K562 (cell line): ENCODE measurements around the gene SULT6B1. TPM values are rescaled to one million over a fixed set of nuclear protein-coding genes. Genes with fewer than 3 reads are reported as not detected.
"Not testable (repeated sequence)": the region's sequence is repeated elsewhere in the genome, so short reads cannot be mapped to it uniquely, and the experiment has no call there.

Source experiments
- ATAC-seq: fragments of 200-7000 bp; cut with Tn5 transposase; 3 replicates; pipeline ENCODE4 v1.9.1; 2020; ENCODE audit warnings: moderate library complexity
- BruUV-seq: library from RNA; stranded (reverse); fragments of 400-500 nt; replicated peaks from 2 replicates; lab custom pipeline; 2021; lab: Mats Ljungman, UMichigan
- CTCF ChIA-PET: fragments of 300-600 bp; formaldehyde crosslinking; extraction: SDS; loops from one replicate; lab custom pipeline; 2021; ENCODE audit warnings: low intra/inter-chr PET ratio; lab: Yijun Ruan, JAX
- POLR2A ChIA-PET: fragments of 300-600, 350-650 bp; sonication (Branson Sonifier 250); formaldehyde crosslinking; extraction: SDS; loops from one replicate; lab custom pipeline; 2021; ENCODE audit warnings: antibody characterized with exemption, inconsistent platforms; lab: Yijun Ruan, JAX
- DNase-seq, 4 experiments: peaks; one replicate each; pipeline versions ENCODE4 v3.0.0 to v3.0.0-alpha.2; 2011 to 2018; ENCODE audit warnings: low spot score in 3 of 4, mixed read lengths in 3 of 4; ENCODE audit errors: extremely low read depth in 1 of 4
- FAIRE-seq: peaks from 2 replicates; lab custom pipeline; 2011; peaks lifted over from hg19 to GRCh38; lab: Jason Lieb, UNC
- H2AFZ ChIP-seq: 2 replicates; pipeline ENCODE4 v1.6.0; 2011; ENCODE audit warnings: low read depth, low read length, control low read depth, inconsistent platforms
- H3K27ac ChIP-seq: fragments of 200-600 bp; 3 replicates; pipeline ENCODE4 v1.8.0; 2011; ENCODE audit warnings: low read depth, mild to moderate bottlenecking, control low read depth, inconsistent platforms, low read length, moderate library complexity, mixed read lengths; ENCODE audit errors: extremely low read depth
- H3K27me3 ChIP-seq, 2 experiments: fragments of 300-600 bp in 1 of 2; 2 replicates in 1 of 2; 3 replicates in 1 of 2; pipeline versions ENCODE4 v1.6.0 to v1.8.0; 2011; ENCODE audit warnings: inconsistent platforms in 2 of 2, low read length in 2 of 2, mild to moderate bottlenecking in 1 of 2, mixed read lengths in 1 of 2, moderate library complexity in 1 of 2; ENCODE audit not compliant: control insufficient read depth in 2 of 2, insufficient read depth in 2 of 2
- H3K36me3 ChIP-seq: fragments of 300-600 bp; 3 replicates; pipeline ENCODE4 v1.8.0; 2011; ENCODE audit warnings: mild to moderate bottlenecking, low read length, inconsistent platforms; ENCODE audit not compliant: control insufficient read depth, insufficient read depth
- H3K4me1 ChIP-seq, 2 experiments: fragments of 200-600 bp in 1 of 2; replicated peaks in 1 of 2; 2 replicates in 1 of 2; 3 replicates in 1 of 2; pipeline versions ENCODE4 v1.5.1 to v1.8.0; 2011; ENCODE audit warnings: inconsistent platforms in 2 of 2, low read length in 2 of 2, mild to moderate bottlenecking in 1 of 2, mixed read lengths in 1 of 2, moderate library complexity in 1 of 2; ENCODE audit not compliant: control insufficient read depth in 2 of 2, insufficient read depth in 2 of 2
- H3K4me2 ChIP-seq: 2 replicates; pipeline ENCODE4 v1.6.1; 2011; ENCODE audit warnings: low read length, control low read depth, inconsistent platforms, mixed read lengths; ENCODE audit not compliant: insufficient read depth
- H3K4me3 ChIP-seq: fragments of 200-600 bp; sonication (generic), shearing (Covaris generic); 2 replicates; pipeline ENCODE4 v1.5.1; 2016; ENCODE audit warnings: control low read depth, inconsistent platforms
- H3K79me2 ChIP-seq: fragments of 200-600 bp; 3 replicates; pipeline ENCODE4 v1.8.0; 2011; ENCODE audit warnings: low read length, inconsistent platforms; ENCODE audit not compliant: control insufficient read depth, insufficient read depth
- H3K9ac ChIP-seq, 2 experiments: 2 replicates each; pipeline versions ENCODE4 v1.6.0 to v1.6.1; 2011; ENCODE audit warnings: low read depth in 2 of 2, low read length in 2 of 2, control low read depth in 1 of 2, inconsistent platforms in 1 of 2, mild to moderate bottlenecking in 1 of 2, mixed read lengths in 1 of 2; ENCODE audit not compliant: insufficient read depth in 1 of 2
- H3K9me1 ChIP-seq: one replicate; pipeline ENCODE4 v1.6.0; 2011; ENCODE audit warnings: inconsistent platforms, mild to moderate bottlenecking, low read length, moderate library complexity; ENCODE audit not compliant: control insufficient read depth, insufficient read depth
- H3K9me3 ChIP-seq: replicated peaks from 2 replicates; pipeline ENCODE4 v1.5.1; 2011; ENCODE audit warnings: low read depth, low read length, inconsistent platforms; ENCODE audit not compliant: control insufficient read depth, insufficient read depth
- H4K20me1 ChIP-seq: replicated peaks from 2 replicates; pipeline ENCODE4 v1.6.1; 2011; ENCODE audit warnings: low read length, inconsistent platforms, mixed read lengths; ENCODE audit not compliant: control insufficient read depth, insufficient read depth
- ZNF592 ChIP-seq: fragments of 450-650 bp; IDR thresholded peaks from 2 replicates; pipeline ENCODE4 v1.6.1; 2017; ENCODE audit warnings: antibody characterized with exemption, mild to moderate bottlenecking
- WGBS: fragments of 100-300 bp; shearing (Covaris generic); methylation state at CpG from one replicate; pipeline ENCODE4 v1.1.6; 2016; ENCODE audit warnings: low coverage, mixed read lengths; ENCODE audit not compliant: insufficient coverage; ENCODE audit errors: missing lambda C conversion rate; 5-methylcytosine and 5-hydroxymethylcytosine counted together
- in situ Hi-C: fragments of 300-500 bp; cut with MboI; formaldehyde crosslinking; loops from 4 replicates; pipeline ENCODE4 v1.15.0; 2018; ENCODE audit warnings: inconsistent platforms, mixed read lengths
- intact Hi-C: fragments of 100-400 bp; cut with micrococcal nuclease; formaldehyde crosslinking; loops from 2 replicates; pipeline ENCODE4 v1.14.2; 2022
- polyA plus RNA-seq, 8 experiments: library from polyadenylated mRNA; depleted of rRNA in 4 of 8; stranded (reverse) in 5 of 8; unstranded in 3 of 8; fragments of >200 nt; fragmentation: Nextera tagmentation in 2 of 8; fragmentation: Illumina TruSeq in 1 of 8; extraction: Ambion mirVana in 2 of 8; extraction: Trizol in 1 of 8; gene quantifications; 2 replicates each; pipeline versions ENCODE4 v1.2.1 to v1.2.3, GENCODE V29; 2011 to 2014; ENCODE audit warnings: inconsistent platforms in 1 of 8, missing spikeins in 1 of 8
- total RNA-seq, 7 experiments: library from RNA; depleted of rRNA in 6 of 7; stranded (reverse); fragments of >200 nt in 6 of 7; fragmentation: Illumina TruSeq in 2 of 7; extraction: Trizol in 2 of 7; gene quantifications; 2 replicates each; pipeline versions ENCODE4 v1.2.1 to v1.2.3, GENCODE V29; 2011 to 2021; ENCODE audit warnings: low replicate concordance in 1 of 7

SULT6B1 gene
- total and polyA plus RNA-seq, 9 of the 15 experiments (the other 6 are each of a cell fraction or from before 2014, with no cell fraction given) = not detected

- FAIRE-seq, BruUV-seq, H3K9ac ChIP-seq, intact Hi-C loops, CTCF ChIA-PET, POLR2A ChIA-PET, H3K9me3 ChIP-seq, H3K9me1 ChIP-seq, H3K27ac ChIP-seq, ATAC-seq, in situ Hi-C loops, H3K4me3 ChIP-seq, H2AFZ ChIP-seq, H3K27me3 ChIP-seq, DNase-seq, H3K4me2 ChIP-seq, H3K4me1 ChIP-seq: not testable (repeated sequence)
- Histone ChIP-seq H3K36me3 (peaks cover 85% of the 10 kb centered on the region), H3K79me2 (peaks cover 77% of the 10 kb centered on the region), H4K20me1 (peaks cover 12% of the 10 kb centered on the region; the same call in 1 of the 2 replicates)
- peak; percentile 54; the same call in 1 of the 2 replicates for TF ChIP-seq ZNF592
- no CpG with 5 or more reads among the region's 2 CpGs for WGBS
Observed at GRCh38 chr2:37225129-37225528, 36.7 kb upstream of the SULT6B1 start.
